GM12878 (cell line): Measurements from ENCODE around the gene RBMS1.

Experiments used
- ETV6 ChIP-seq, 2 experiments: fragments of 450-650 bp in 1 of 2; IDR thresholded peaks in 1 of 2; conservative IDR thresholded peaks in 1 of 2; 2 replicates each; pipeline ENCODE4 v1.6.1; 2014; ENCODE audit warnings: antibody characterized with exemption in 1 of 2, borderline replicate concordance in 1 of 2, low read depth in 1 of 2, mild to moderate bottlenecking in 1 of 2, moderate library complexity in 1 of 2
- ZNF207 ChIP-seq: fragments of 450-650 bp; IDR thresholded peaks from 2 replicates; pipeline ENCODE4 v1.6.1; 2014; ENCODE audit warnings: antibody characterized with exemption, mild to moderate bottlenecking, borderline replicate concordance

DNA sequence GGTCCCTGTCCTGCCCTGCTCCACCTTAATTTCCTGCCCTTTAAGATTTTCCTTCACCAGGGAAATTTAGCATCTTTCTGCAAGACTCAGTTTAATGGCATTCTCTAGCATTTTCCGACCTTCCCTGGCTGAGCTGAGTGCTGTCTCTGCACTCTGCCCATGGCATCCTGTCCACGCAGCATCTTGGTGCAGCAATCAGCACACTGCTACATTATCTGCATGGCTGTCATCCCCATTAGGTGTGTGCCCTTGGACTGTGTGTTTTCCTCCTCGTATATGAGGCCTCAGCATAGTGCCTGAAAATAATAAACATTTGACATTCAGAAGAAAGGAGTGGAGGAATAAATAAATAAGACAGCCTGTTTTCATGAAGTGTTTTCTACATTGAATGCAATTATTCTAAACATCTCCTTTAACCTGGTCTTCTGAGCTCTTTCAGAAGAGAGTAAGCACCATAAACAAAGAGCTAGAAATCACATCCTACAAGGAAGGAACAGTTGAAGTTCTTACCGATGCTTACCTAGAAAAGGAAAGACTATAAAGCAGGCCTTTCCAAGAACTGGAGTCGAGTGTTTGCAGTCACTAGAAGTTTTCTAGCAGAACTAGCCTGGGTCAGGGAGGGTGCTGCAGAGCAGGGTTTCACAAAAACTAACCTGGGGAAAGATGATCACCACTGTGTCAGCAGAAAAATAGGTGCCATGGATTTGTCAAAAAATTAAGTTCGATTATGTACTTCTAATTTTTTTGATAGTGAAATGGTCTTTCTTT lies 162.2 kb downstream of the RBMS1 start:
- no peak for TF ChIP-seq ZNF207
- no peak for TF ChIP-seq ETV6 (conservative IDR thresholded peaks at IDR 0.05 in 1 of 2, IDR thresholded peaks at IDR 0.05 in 1 of 2; ENCODE audit: borderline replicate concordance in 1 of 2, low read depth in 1 of 2)
